Effector memory CD8-positive, alpha-beta T cell (primary cell): ENCODE data around the gene PRXL2B.
"Not testable (repeated sequence)": the region's sequence is repeated elsewhere in the genome, so short reads cannot be mapped to it uniquely, and the experiment has no call there.

Experiments
- ATAC-seq: fragments of 150-1000 bp; cut with Tn5 transposase; replicated peaks from 2 replicates; pipeline ENCODE4 v1.10.0; 2021; ENCODE audit warnings: mild to moderate bottlenecking, moderate library complexity
- DNase-seq, 3 experiments: peaks; one replicate each; pipeline ENCODE4 v3.0.0; 2021
- H3K27ac Mint-ChIP-seq, 2 donors: one replicate each; pipeline ENCODE4 v1.8.0; 2022; ENCODE audit warnings: mild to moderate bottlenecking in 2 of 2, mixed read lengths in 2 of 2, moderate library complexity in 2 of 2
- H3K27me3 Mint-ChIP-seq, 2 donors: one replicate each; pipeline ENCODE4 v1.8.0; 2022; ENCODE audit warnings: mixed read lengths in 2 of 2
- H3K36me3 Mint-ChIP-seq: one replicate; pipeline ENCODE4 v1.8.0; 2022; ENCODE audit warnings: mild to moderate bottlenecking, moderate library complexity, mixed read lengths; ENCODE audit not compliant: insufficient read depth
- H3K4me1 Mint-ChIP-seq, 2 donors: one replicate each; pipeline ENCODE4 v1.8.0; 2022; ENCODE audit warnings: low read depth in 2 of 2, mixed read lengths in 2 of 2
- H3K4me3 Mint-ChIP-seq, 2 donors: one replicate each; pipeline ENCODE4 v1.8.0; 2022; ENCODE audit warnings: mild to moderate bottlenecking in 2 of 2, mixed read lengths in 2 of 2, moderate library complexity in 2 of 2
- H3K9me3 Mint-ChIP-seq, 2 donors: one replicate each; pipeline ENCODE4 v1.8.0; 2022; ENCODE audit warnings: mixed read lengths in 2 of 2

Gene PRXL2B

GRCh38 chr1:2625748-2626147 lies 39.2 kb downstream of the PRXL2B start:
- not testable (repeated sequence) for H3K4me1 Mint-ChIP-seq, ATAC-seq, H3K4me3 Mint-ChIP-seq, DNase-seq, H3K9me3 Mint-ChIP-seq, H3K36me3 Mint-ChIP-seq
- peak overlapping the region in 1 of 2 donors; percentile 9 for H3K27ac Mint-ChIP-seq
- H3K27me3 Mint-ChIP-seq = peaks cover 49 to 81% of the 10 kb centered on the region in 2 donors

- ATAC-seq = peak; percentile 8
- H3K36me3 Mint-ChIP-seq = no peaks in the 10 kb centered on the region
- peaks cover 49 to 82% of the 10 kb centered on the region in 2 donors for H3K27me3 Mint-ChIP-seq
- peaks cover 0 to 1% of the 10 kb centered on the region in 2 donors for H3K4me1 Mint-ChIP-seq
- H3K27ac Mint-ChIP-seq = no peak overlapping the region
- H3K4me3 Mint-ChIP-seq = no peak overlapping the region
- no peaks in the 10 kb centered on the region for H3K9me3 Mint-ChIP-seq
- no peak for DNase-seq
Observed at GRCh38 chr1:2627746-2628145, 41.2 kb downstream of the PRXL2B start.

- DNase-seq = no peak
- peak; percentile 37 for ATAC-seq
- H3K27me3 Mint-ChIP-seq = peaks cover 49 to 88% of the 10 kb centered on the region in 2 donors
- no peak overlapping the region for H3K27ac Mint-ChIP-seq
- peaks cover 0 to 2% of the 10 kb centered on the region in 2 donors for H3K4me1 Mint-ChIP-seq
- peak overlapping the region in 1 of 2 donors; percentile 46 for H3K4me3 Mint-ChIP-seq
- no peaks in the 10 kb centered on the region for H3K9me3 Mint-ChIP-seq
- H3K36me3 Mint-ChIP-seq = no peaks in the 10 kb centered on the region
Observed at GRCh38 chr1:2628191-2628932, 41.8 kb downstream of the PRXL2B start.

- Mint-ChIP-seq H3K9me3 (no peaks in the 10 kb centered on the region), H3K4me1 (peaks cover 0 to 2% of the 10 kb centered on the region in 2 donors), H3K36me3 (no peaks in the 10 kb centered on the region), H3K27me3 (peaks cover 47 to 86% of the 10 kb centered on the region in 2 donors), H3K27ac (no peak overlapping the region), H3K4me3 (peak overlapping the region in 1 of 2 donors; percentile 12)
- ATAC-seq (peak; percentile 10), DNase-seq (no peak)
Observed at GRCh38 chr1:2628933-2629626, 42.5 kb downstream of the PRXL2B start.

GRCh38 chr1:2629627-2630497 lies 43.3 kb downstream of the PRXL2B start:
- H3K4me1 Mint-ChIP-seq = peaks cover 0 to 2% of the 10 kb centered on the region in 2 donors
- peaks cover 40 to 78% of the 10 kb centered on the region in 2 donors for H3K27me3 Mint-ChIP-seq
- H3K4me3 Mint-ChIP-seq = peak overlapping the region in 1 of 2 donors; percentile 12
- no peaks in the 10 kb centered on the region for H3K36me3 Mint-ChIP-seq
- H3K9me3 Mint-ChIP-seq = no peaks in the 10 kb centered on the region
- no peak overlapping the region for H3K27ac Mint-ChIP-seq
- ATAC-seq (no peak), DNase-seq (no peak)

- Mint-ChIP-seq H3K27me3 (peaks cover 33 to 70% of the 10 kb centered on the region in 2 donors), H3K4me1 (peaks cover 0 to 2% of the 10 kb centered on the region in 2 donors), H3K9me3 (no peaks in the 10 kb centered on the region), H3K27ac (no peak overlapping the region), H3K4me3 (no peak overlapping the region), H3K36me3 (no peaks in the 10 kb centered on the region)
- DNase-seq = no peak
- ATAC-seq = no peak
Observed at GRCh38 chr1:2630498-2631135, 44.0 kb downstream of the PRXL2B start.

- peaks cover 30 to 63% of the 10 kb centered on the region in 2 donors for H3K27me3 Mint-ChIP-seq
- DNase-seq (no peak), ATAC-seq (no peak)
- no peaks in the 10 kb centered on the region for H3K9me3 Mint-ChIP-seq
- H3K4me3 Mint-ChIP-seq = no peak overlapping the region
- no peaks in the 10 kb centered on the region for H3K36me3 Mint-ChIP-seq
- peaks cover 0 to 2% of the 10 kb centered on the region in 2 donors for H3K4me1 Mint-ChIP-seq
- no peak overlapping the region for H3K27ac Mint-ChIP-seq
Observed at GRCh38 chr1:2631136-2632050, 44.8 kb downstream of the PRXL2B start.

GRCh38 chr1:2632051-2632430 lies 45.5 kb downstream of the PRXL2B start:
- Mint-ChIP-seq H3K27me3 (peaks cover 25 to 56% of the 10 kb centered on the region in 2 donors), H3K4me1 (peaks cover 0 to 2% of the 10 kb centered on the region in 2 donors), H3K4me3 (no peak overlapping the region), H3K36me3 (no peaks in the 10 kb centered on the region), H3K27ac (no peak overlapping the region), H3K9me3 (peaks cover 0 to 1% of the 10 kb centered on the region in 2 donors)
- DNase-seq (no peak), ATAC-seq (no peak)

GRCh38 chr1:2632561-2633361 lies 46.2 kb downstream of the PRXL2B start, which contains the start of gene MMEL1:
MMEL1 (minus strand) TSS chr1:2633016; CDS start chr1:2629484, 3,532 bp downstream.
- H3K4me1 Mint-ChIP-seq = peaks cover 0 to 2% of the 10 kb centered on the region in 2 donors
- H3K9me3 Mint-ChIP-seq = peaks cover 0 to 1% of the 10 kb centered on the region in 2 donors
- peaks cover 18 to 49% of the 10 kb centered on the region in 2 donors for H3K27me3 Mint-ChIP-seq
- ATAC-seq = no peak
- H3K4me3 Mint-ChIP-seq = no peak within 1 kb of the TSS
- H3K27ac Mint-ChIP-seq = peak within 1 kb of the TSS in 1 of 2 donors; percentile 51
- no peaks in the 10 kb centered on the region for H3K36me3 Mint-ChIP-seq
- DNase-seq = no peak

- ATAC-seq (no peak), DNase-seq (no peak)
- Mint-ChIP-seq H3K27me3 (peaks cover 11 to 42% of the 10 kb centered on the region in 2 donors), H3K4me3 (no peak overlapping the region), H3K36me3 (no peaks in the 10 kb centered on the region), H3K4me1 (peaks cover 0 to 2% of the 10 kb centered on the region in 2 donors), H3K9me3 (peaks cover 0 to 1% of the 10 kb centered on the region in 2 donors), H3K27ac (peak overlapping the region in 1 of 2 donors; percentile 51)
Observed at GRCh38 chr1:2633366-2633935, 46.9 kb downstream of the PRXL2B start.

- peaks cover 0 to 6% of the 10 kb centered on the region in 2 donors for H3K4me1 Mint-ChIP-seq
- peaks cover 11 to 40% of the 10 kb centered on the region in 2 donors for H3K27me3 Mint-ChIP-seq
- no peak overlapping the region for H3K4me3 Mint-ChIP-seq
- H3K27ac Mint-ChIP-seq = no peak overlapping the region
- H3K9me3 Mint-ChIP-seq = peaks cover 0 to 1% of the 10 kb centered on the region in 2 donors
- ATAC-seq (no peak), DNase-seq (no peak)
- no peaks in the 10 kb centered on the region for H3K36me3 Mint-ChIP-seq
Observed at GRCh38 chr1:2633936-2634491, 47.4 kb downstream of the PRXL2B start.
